Renal cortex interstitium (tissue), 11 donors: ENCODE measurements around the gene C1QTNF9B. TPM values are rescaled to one million over a fixed set of nuclear protein-coding genes. Genes with fewer than 3 reads are reported as not detected.
"Not testable (repeated sequence)": the region's sequence is repeated elsewhere in the genome, so short reads cannot be mapped to it uniquely, and the experiment has no call there.

Experiments
- DNase-seq, 11 donors: peaks; one replicate each; pipeline ENCODE4 v3.0.0-alpha.2; 2013; ENCODE audit warnings: low read depth in 9 of 11, low spot score in 4 of 11; ENCODE audit errors: extremely low read depth in 1 of 11
- polyA plus RNA-seq, 3 donors: library from polyadenylated mRNA; unstranded; fragments of 120-200 nt; gene quantifications; one replicate each; pipeline ENCODE4 v1.2.1, GENCODE V29; 2013; ENCODE audit not compliant: insufficient read length in 3 of 3

C1QTNF9B gene
- polyA plus RNA-seq, 3 donors, result 0.83 to 0.95 (median 0.87) TPM

DNA sequence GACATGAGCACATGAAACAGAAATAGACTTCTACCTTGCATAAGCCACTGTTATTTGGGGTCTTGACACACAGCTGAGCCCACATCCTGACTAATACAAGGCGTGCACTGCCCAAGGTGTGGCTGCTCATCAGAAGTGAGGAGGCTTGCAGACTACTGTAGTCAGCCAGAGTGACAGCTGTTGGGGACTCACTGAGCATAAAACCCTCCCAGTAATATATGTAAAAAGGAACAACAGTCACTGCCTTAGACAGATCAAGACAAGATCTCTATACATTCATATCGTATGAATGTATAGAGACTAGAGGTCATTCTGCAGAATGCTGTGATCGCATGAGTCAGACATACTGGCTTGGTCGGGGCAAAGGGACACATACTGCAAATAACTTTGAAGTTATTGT, 4.1 kb upstream of the C1QTNF9B start:
- no peak for DNase-seq

GRCh38 chr13:23899555-23899954, 2.3 kb upstream of the C1QTNF9B start:
- peak in 1 of 11 donors; percentile 29 for DNase-seq

DNA sequence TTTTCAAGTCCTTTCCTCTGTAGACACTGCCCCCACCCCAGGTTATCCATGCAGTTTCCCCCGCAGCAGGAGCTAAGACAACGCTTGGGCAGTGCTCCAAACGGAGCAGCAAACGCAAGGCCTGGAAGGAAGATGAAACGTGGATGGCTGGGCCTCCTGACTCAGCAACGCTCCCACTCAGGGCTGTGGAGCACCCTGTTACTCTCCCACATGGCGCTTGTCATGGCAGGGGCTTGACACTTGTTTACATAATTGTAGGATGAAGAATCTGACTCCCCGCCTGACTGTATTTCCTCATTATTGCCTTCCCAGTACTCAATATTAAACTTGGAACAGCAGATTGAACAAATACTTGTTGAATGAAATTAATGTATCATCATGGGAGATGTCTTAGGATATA, 799 bp upstream of the C1QTNF9B start:
- DNase-seq, result no peak

GRCh38 chr13:23894746-23895145, 2.6 kb downstream of the C1QTNF9B start:
- not testable (repeated sequence) for DNase-seq

GRCh38 chr13:23893791-23894190, 3.5 kb downstream of the C1QTNF9B start:
- DNase-seq, result not testable (repeated sequence)

- DNase-seq, result no peak
Observed at GRCh38 chr13:23889615-23890607, 7.4 kb downstream of the C1QTNF9B start.

GRCh38 chr13:23888658-23889614, 8.4 kb downstream of the C1QTNF9B start, which contains the start of gene MIPEP:
MIPEP (minus strand) TSS chr13:23889400; CDS start chr13:23889320, 80 bp downstream.
- peak; percentile 86 to 96 (median 93) for DNase-seq

- DNase-seq, result not testable (repeated sequence)
Observed at GRCh38 chr13:23884361-23884760, 12.9 kb downstream of the C1QTNF9B start.

- no peak for DNase-seq
Observed at GRCh38 chr13:23883255-23883654, 14.0 kb downstream of the C1QTNF9B start.

GRCh38 chr13:23881402-23881800, 15.9 kb downstream of the C1QTNF9B start:
- not testable (repeated sequence) for DNase-seq

DNA sequence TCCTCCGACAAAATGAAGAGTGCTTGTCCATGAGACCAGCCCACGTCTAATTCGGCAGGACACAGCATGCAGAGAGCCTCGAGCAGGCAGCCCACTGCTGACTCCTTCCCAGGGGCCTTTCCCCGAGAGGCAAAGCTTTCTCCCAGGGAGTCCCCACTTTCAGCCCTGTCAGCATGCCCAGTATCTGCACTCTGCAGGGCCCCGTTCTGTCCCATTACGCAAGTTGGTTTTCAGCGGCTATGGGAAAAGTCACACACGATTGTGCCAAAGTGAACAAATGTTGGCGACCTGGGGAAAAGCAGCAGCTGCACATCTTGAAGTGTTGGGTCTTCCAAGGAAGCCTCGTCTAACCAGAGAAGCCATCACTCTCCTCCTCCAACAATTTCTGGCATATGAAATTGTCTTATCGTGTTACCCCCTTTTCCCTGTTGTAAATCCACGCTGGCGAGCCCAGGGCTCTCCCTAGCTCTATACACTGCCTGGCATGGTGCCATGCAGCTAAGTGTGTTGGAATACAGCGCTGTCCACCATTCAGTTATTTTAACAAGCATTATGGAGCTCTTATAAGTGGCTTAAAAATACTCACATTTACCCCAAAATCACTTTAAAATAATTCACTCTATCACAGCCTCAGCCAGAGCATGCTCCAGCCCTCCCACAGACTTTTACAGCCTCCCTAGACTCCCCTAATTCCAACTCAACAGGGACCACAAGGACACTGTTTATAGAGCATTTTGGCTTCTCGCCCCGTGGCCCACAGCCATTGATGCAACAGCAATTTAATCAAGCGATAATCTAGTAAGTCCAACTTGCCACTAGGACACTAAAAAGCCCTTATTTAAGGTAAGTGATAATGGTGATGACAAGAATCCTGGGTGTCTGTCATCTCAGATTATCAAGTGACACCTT, 16.6 kb downstream of the C1QTNF9B start:
- not testable (repeated sequence) for DNase-seq

DNA sequence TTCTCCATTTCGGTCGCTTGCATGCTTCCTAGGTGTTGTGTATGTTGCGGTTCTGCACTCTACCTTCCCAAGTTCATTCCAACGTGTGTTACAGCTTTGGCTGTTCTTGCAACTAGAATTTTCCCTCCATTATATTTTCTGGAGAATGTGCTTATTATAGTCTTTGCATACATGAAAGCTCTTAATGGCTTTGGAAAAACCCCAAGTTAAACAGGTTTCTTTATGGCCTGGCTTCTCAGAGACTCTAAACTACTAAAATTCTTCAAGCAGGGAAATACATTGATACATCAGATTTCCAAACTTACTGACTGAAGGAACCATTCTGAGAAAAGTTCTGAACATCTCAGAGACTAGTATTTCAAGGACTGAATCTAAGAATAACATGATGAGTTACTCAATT, 20.0 kb downstream of the C1QTNF9B start:
- no peak for DNase-seq

DNA sequence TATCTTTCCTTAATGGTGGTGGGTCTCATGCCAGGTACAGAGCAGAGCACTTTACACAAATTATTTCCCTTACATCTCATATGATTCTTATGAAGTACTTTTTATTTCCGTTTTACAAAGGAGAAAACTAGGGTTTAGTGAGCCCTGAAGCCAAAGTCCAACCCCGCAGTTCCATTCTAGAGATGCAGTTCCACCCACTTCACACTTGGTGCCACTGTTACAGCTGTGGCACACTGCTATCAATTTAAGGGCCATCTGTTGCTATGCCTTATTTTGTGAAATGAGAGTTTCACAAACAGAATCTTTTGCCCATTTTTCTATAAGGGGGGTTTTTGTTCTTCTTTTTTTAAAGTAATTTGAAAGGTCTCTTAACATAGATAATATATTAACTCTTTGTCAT, 21.0 kb downstream of the C1QTNF9B start:
- DNase-seq, result no peak

DNA sequence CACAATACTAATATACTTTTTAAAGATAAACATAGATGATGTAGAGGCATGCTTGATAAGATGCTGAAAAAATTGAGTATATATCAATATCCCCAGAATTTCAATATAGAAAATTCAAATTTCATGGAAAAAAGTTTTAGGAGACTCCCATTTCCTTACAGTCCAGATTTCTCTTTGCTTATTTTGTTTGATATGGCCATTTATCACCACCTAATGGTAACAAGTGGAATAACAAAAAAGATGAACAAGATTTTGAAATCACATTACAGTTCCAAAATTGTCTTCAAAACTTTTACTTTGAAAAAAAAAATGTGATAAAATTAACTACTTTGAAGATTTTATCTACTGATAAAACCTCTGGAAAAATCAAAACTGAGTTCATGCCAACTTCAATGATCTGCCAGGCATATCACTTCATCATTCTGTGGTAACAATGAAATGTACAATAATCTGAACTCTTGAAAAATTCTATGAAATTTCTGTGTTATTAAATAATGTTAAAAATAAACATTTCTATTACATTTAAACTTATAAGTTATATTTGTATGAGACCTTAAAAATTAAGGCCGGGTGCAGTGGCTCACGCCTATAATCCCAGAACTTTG, 25.6 kb downstream of the C1QTNF9B start:
- DNase-seq, result peak in 2 of 11 donors; percentile 22 to 31

- DNase-seq, result no peak
Observed at GRCh38 chr13:23870356-23871140, 26.8 kb downstream of the C1QTNF9B start.

GRCh38 chr13:23868521-23868920, 28.8 kb downstream of the C1QTNF9B start:
- no peak for DNase-seq

DNA sequence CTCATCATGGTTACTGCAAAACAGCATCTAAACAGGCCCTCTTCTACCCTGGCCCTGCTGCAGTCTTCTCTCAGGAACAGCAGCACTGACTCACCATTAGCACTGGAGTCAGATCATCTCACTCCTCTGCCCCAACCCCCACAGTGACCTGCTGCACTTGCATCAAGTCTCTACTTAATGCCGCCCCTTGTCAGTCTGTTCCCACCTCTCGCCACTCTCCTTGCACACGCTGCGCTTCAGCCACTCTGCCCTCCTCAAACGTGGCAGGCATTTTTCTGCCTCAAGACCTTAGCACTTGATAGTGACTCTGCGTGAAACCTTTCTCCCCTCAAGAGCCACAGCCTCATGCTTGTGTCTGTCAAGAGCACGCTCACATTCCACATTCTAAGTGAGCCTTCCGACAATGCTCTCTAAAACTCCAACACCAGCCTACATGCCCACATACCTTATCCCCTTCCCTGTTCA, 30.2 kb downstream of the C1QTNF9B start:
- DNase-seq, result no peak
